GM21367 (cell line): ENCODE measurements around the gene ULK4.
"Not testable (repeated sequence)": the region's sequence is repeated elsewhere in the genome, so short reads cannot be mapped to it uniquely, and the experiment has no call there.

Experiments
- ATAC-seq: cut with Tn5 transposase; IDR thresholded peaks from one replicate; pipeline ENCODE4 v1.9.1; 2021; ENCODE audit not compliant: unreplicated experiment

Gene ULK4

GRCh38 chr3:41650406-41650805, 311.5 kb downstream of the ULK4 start:
- ATAC-seq: no peak

GRCh38 chr3:41649129-41649739, 312.7 kb downstream of the ULK4 start:
- ATAC-seq: no peak

DNA sequence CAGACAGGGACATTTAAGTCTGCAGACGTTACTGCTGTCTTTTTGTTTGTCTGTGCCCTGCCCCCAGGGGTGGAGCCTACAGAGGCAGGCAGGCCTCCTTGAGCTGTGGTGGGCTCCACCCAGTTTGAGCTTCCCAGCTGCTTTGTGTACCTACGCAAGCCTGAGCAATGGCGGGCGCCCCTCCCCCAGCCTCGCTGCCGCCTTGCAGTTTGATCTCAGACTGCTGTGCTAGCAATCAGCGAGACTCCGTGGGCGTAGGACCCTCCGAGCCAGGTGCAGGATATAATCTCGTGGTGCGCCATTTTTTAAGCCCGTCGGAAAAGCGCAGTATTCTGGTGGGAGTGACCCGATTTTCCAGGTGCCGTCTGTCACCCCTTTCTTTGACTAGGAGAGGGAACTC, 314.2 kb downstream of the ULK4 start:
- not testable (repeated sequence) for ATAC-seq

DNA sequence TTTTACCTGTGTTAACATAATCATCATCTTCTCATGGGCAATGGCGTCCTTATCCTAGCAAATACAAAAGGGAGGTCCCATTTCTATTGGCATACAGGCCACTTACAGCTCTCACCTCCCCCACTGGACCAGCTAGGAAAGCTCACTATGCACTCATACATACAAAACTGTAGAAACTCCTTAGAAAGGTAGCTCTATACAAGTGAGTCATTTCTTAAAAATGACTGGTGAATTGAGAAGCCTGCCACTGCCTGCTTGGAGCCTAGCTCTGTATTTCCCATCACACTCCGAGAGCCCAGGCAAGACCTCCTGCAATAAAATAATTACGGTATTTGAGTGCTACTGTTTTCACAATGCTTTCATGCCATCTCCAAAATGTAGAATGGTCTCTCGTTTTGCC, 321.8 kb downstream of the ULK4 start:
- no peak for ATAC-seq

GRCh38 chr3:41638381-41638780, 323.5 kb downstream of the ULK4 start:
- no peak for ATAC-seq

GRCh38 chr3:41632700-41633099, 329.2 kb downstream of the ULK4 start:
- no peak for ATAC-seq

DNA sequence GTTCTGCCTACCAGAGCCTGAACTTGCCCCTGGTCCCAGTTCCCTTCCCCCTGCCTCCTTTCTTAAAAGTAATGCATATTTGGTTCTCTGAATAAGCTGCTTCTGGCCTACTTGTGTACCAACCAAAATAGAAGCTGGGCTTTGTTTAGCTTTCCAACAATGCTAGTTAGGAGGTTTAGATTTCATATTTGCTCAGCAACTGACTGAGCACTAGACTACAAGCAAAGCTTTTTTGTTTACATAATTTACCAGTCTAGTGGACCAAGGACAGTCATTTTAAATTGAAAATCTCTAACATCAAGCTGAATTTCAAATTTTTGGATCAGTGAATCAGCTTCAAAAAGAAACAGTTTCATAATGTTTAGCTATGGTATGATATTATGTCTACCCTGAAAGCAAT, 331.2 kb downstream of the ULK4 start:
- no peak for ATAC-seq

- ATAC-seq: no peak
Observed at GRCh38 chr3:41629986-41630385, 331.9 kb downstream of the ULK4 start.

DNA sequence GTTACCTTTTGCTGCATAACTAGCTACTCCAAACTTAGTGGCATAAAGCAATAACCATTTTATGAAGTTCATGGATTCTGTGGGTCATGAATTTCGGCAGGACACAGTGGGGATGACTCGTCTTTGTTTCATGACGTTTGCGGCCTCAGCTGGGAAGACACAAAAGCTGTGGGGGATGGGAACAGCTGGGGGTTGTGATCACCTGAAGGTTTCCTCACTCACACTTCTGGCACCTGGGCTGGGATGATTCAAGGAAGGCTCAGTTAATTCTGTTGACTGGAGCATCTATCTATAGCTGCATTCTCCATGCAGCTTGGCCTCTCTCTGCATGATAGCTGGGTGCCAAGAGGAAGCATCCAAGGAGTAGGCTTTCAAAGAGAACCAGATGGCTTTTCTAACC, 332.8 kb downstream of the ULK4 start:
- ATAC-seq: no peak

GRCh38 chr3:41627477-41628087, 334.3 kb downstream of the ULK4 start:
- ATAC-seq: no peak

GRCh38 chr3:41612853-41613252, 349.1 kb downstream of the ULK4 start:
- ATAC-seq: no peak

DNA sequence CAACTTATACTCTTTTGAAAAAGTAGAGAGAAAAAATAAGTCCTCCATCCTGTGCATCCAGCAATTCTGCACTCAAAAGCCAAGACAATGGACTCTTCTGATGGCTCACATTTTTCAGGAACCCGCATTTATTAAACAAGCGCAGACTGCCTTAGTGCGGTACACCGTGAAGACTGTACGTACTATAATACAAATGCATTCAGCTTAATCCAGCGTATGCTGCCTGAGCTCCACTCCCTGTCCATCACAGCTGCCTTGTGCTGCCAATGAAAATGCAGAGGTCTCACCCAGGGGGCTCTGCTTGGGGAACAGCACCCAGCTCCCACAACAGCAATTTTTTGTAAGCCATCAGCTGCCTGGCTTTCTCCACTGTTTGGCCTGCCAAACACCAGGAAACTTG, 350.9 kb downstream of the ULK4 start:
- ATAC-seq: no peak

GRCh38 chr3:41608347-41608746, 353.6 kb downstream of the ULK4 start:
- no peak for ATAC-seq

GRCh38 chr3:41603807-41604206, 358.1 kb downstream of the ULK4 start:
- ATAC-seq: no peak

GRCh38 chr3:41602121-41602520, 359.8 kb downstream of the ULK4 start:
- ATAC-seq: no peak

DNA sequence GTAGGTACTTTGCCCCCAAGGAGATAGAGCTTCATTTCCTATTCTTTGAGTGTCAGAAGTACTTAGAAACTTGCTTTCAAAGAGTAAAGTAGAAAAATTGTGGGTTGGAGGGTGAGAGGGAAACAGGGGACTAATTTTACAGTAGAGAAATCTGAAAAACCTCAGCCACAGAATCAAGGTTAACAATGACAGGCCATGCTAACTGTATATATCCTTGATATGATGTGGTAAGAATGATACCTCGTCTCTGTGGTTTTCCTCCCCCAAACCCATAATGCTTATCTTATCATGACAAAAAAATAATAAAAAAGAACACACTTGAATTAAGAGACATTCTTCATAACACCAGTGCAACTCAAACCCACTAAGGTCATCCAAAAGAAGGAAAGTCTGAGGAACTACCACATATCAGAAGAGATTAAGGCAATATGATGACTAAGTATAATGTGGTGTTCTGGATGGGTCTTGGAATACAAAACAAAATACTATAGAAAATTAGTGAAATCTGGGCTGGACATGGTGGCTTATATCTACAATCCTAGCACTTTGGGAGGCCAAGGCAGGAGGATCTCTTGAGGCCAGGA, 360.4 kb downstream of the ULK4 start:
- no peak for ATAC-seq

DNA sequence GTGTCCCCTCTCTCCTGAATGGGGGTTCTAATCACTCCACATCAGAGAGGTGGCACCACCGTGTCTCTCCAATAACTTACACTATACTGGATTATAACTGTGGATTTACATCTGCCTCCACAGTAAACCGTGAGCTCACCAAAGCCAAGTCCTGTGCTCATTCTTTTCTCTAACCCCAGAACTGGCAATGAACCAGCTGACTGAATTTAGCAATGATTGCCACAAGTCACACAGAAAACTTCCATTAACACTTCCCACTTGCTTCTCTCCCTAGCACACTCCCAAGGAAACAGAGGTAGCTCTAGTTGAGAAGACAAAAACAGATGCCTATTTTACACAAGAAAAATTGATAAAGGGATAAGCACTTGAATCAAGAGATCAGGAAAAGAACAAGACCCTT, 361.3 kb downstream of the ULK4 start:
- no peak for ATAC-seq

GRCh38 chr3:41599127-41599484, 362.8 kb downstream of the ULK4 start:
- no peak for ATAC-seq

DNA sequence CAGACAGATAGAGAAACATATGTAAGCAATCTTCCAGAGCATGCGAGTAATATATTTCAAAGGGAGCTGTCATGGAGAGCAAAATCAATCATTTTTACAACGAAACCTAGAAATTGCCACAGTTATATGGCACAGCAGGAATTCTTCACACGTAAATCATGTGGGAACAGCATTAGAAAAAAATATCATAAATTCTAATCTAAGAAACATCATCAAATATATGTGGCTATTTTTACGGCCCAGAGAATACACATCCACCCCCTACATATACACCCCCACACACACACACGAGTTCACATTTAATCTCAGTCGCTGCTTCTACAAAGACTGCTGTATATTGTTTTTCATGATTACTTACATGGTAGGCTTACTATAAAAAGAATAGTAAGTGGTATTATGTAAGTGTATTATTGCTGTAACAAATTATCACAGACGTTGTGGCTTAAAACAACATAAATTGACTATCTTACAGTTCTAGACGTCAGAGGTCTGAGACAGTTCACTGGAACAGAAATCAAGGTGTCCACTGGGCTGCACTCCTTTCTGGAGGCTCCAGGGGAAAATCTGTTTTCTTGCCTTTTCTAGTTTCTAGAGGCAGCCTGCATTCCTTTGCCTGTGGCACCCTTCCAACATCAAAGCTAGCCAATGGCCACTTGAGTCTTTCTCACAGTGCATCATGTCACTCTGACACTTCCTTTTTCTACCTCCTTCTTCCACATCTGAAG, 363.3 kb downstream of the ULK4 start:
- no peak for ATAC-seq

GRCh38 chr3:41593774-41594173, 368.1 kb downstream of the ULK4 start:
- no peak for ATAC-seq

- ATAC-seq: no peak
Observed at GRCh38 chr3:41592753-41593510, 369.0 kb downstream of the ULK4 start.
